GM18526 (cell line): ENCODE measurements around the gene TMEM214.

Experiments
- POLR2A ChIP-seq: IDR thresholded peaks from 3 replicates; pipeline ENCODE4 v1.6.1; 2011; ENCODE audit not compliant: insufficient read length; ENCODE audit errors: extremely low read depth

The TMEM214 gene

GRCh38 chr2:27069961-27070618, 37.3 kb downstream of the TMEM214 start:
- no peak for TF ChIP-seq POLR2A

DNA sequence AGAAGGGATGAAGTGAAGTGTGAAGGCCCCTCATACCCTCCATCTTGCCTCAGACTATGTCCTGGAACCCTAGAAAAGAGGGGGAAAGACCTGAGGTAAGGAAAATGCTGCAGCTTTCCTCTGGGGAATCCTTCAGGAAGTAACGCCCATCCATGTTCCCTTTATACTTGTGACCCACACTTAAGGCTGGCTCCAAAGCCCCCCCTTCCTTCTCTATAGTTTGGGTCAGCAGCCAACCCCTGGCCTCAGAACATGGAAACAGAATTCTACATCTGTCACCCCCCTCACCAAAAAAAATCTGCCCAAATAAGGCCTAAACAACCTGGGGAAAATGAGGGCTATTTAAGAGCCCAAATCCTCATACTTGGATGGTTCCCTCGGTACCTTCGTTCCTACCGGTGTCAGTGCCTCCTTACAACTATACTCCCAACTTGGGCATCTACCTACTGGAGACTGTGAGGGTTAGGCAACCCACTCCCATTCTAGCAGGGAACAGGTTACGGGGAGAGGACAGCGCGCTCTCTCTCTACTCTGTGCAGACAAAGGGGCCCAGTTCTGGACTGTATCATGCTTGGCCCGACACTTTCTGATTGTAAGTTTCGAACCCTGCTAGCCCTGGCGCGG, 38.0 kb downstream of the TMEM214 start:
- no peak for TF ChIP-seq POLR2A

DNA sequence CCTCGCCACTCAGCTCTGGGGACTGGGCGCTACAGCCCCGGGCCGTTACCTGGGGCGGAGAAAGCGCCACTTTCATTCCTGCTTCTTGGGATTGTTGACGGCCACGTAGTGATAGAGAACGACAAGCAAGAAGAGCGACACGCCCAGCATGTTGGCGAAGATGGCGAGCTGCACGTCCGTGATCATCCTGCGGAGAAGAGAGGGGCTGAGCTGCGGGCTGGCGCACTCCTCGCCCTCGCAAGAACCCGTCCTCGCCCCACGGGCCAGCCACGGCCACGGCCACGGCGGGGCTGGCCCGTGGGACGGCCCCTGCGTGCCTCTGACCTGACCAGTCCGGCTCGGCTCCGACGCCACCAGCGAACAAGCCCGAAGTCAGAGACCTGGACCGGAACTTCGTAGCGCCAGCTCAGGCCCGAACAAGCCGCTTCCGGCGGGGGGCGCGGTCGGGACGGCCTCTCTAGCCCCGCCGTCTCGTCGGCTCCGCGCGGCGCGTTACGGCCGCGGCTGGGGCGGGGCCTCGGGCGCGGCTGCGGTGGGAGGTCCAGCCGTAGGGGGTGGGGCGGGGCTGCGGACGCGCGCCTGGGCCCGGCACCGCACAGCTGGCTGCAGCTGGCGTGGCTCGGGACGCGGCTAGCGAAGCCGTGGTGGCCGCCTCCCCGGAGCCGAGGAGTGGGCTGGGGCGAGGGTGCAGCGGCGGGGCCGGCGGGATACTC, 38.7 kb downstream of the TMEM214 start, which contains the start of gene OST4:
OST4 (minus strand) TSS at position 378 of the 713 bp plus-strand sequence.
- TF ChIP-seq POLR2A = peak; percentile 87

DNA sequence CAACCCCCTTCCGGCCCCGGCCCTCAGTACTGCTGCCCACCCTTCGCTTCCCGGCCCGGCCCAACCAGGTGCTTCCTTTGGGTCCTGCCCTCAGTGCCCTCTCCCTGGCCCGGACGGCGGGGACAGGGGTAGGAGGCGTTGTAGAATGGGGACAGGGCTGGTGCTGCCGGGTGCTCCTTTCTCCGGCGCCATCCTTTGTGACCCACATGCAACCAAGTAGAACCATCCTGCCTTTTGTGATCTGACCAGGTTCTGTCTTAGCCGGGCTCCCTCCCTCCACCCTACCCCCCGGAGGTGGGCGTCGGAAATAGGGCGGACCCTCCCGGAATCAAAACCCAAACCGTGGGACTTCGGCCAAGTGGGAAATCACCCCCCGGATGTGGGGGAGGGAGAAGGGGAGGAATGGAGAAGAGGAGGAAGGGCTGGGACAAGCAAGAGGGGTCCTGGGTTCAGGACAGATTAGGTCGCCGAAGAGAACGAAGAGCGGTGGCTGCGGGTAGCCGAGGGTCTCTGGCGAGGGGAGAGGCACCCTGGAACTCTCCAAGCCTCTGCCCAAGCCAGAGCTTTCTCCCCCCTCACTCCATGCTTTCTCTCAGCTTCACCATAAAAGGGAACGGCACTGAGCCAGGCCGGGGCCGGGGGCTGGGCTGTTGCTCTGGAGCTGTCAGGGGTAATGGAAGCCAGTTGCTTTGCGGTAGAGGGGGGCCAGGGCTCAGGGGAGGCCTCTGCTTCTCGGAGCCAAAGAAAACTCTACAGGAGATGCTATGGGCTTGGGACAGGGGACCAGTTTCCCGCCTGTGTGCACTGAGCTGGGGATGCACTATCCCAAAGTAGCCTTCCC, 39.4 kb downstream of the TMEM214 start:
- TF ChIP-seq POLR2A = peak; percentile 35

DNA sequence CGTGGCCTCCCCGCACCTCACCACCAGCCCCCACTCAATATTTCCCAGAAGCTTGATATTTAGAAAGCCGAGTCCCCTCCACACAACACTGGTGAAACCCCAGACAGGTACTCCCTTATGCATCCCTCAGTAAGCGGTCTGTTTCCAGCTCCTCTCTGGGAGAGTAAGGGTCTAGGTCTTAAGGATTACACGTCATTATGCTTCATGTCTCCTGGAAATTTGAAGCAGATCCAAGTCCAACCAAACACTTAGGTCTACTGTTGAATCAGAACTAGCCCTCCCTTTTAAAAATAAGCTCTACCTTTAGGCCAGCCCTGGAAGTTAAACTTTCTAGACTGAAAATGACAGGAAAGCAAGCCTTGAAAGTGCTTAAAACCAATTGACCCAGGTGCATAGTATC, 40.2 kb downstream of the TMEM214 start:
- TF ChIP-seq POLR2A = no peak

DNA sequence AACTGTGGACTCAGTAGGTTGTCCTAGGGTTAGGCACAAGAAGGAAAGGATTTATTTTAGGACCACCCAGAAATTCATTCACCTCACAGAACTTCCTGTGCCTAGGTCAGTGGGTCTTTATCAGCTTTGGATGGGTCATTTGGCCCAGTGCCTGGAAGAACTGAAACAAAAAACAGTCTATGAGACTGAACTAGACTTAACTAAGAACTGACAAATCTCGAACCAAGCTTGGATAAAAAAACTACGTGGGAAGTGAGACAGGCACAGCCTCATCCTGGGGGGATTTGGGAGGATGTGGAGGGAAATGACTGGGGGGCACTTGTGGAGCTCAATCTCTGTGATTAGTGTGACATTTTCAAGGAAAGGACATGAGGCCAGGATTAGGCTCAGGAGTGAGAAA, 41.0 kb downstream of the TMEM214 start:
- no peak for TF ChIP-seq POLR2A

GRCh38 chr2:27074738-27075565, 42.2 kb downstream of the TMEM214 start:
- no peak for TF ChIP-seq POLR2A

- no peak for TF ChIP-seq POLR2A
These were observed 43.6 kb downstream of the TMEM214 start for GRCh38 chr2:27076323-27076722.

DNA sequence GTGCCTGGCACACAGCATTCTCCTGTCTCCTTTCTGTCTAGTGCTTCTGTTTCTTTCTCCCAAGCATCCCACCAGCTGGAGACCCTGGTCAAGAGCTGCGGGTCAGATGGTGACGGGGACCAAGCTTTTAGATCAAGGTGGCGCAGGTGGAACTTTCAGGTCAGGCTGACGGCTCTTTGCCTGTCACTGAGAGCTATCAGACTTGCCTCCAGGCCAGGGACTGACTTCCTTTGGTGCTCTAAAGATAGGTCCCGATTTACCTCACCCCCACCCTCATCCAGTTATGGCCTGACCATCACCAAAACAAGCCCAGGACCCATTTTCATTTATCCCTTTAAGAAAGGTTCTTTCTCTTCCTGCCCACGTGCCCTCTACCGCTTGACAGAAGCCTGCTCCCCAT, 44.5 kb downstream of the TMEM214 start:
- TF ChIP-seq POLR2A = no peak

GRCh38 chr2:27078267-27079194, 45.8 kb downstream of the TMEM214 start, which contains the start of gene EMILIN1:
TSS of gene EMILIN1 (plus strand) at chr2:27078615. CDS start at chr2:27079066, 451 bp downstream.
- TF ChIP-seq POLR2A = no peak

GRCh38 chr2:27079233-27080139, 46.7 kb downstream of the TMEM214 start:
- TF ChIP-seq POLR2A = no peak

DNA sequence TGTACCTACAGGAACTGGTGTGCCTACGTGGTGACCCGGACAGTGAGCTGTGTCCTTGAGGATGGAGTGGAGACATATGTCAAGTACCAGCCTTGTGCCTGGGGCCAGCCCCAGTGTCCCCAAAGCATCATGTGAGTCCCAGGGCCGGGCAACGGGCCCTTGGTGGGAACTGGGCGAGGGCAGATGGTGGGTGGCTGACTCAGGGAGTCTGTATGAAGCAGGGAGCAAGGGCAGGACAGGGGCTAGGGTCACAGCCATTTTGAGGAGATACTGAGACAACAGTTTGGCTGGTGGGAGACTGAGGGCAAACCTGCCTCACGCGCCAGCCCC, 47.3 kb downstream of the TMEM214 start:
- no peak for TF ChIP-seq POLR2A

DNA sequence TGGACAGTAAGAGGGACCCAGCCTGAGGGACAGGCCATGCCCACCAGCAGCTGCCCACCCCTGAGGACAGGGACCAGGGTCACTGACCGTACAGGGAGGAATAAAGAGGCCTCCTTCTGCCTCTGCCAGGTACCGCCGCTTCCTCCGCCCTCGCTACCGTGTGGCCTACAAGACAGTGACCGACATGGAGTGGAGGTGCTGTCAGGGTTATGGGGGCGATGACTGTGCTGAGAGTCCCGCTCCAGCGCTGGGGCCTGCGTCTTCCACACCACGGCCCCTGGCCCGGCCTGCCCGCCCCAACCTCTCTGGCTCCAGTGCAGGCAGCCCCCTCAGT, 47.8 kb downstream of the TMEM214 start:
- TF ChIP-seq POLR2A = no peak
